Mesendoderm (in vitro differentiated cells): ENCODE results near the gene CSF3R.

Source experiments
- DNase-seq: peaks from one replicate; pipeline ENCODE4 v3.0.0; 2013
- H2AK5ac ChIP-seq: 2 replicates; pipeline ENCODE4 v1.6.1; 2013; ENCODE audit warnings: low read length, inconsistent platforms
- H2BK120ac ChIP-seq: 2 replicates; pipeline ENCODE4 v1.6.1; 2013; ENCODE audit warnings: low read depth, mild to moderate bottlenecking, low read length, moderate library complexity, mixed read lengths
- H2BK15ac ChIP-seq: replicated peaks from 2 replicates; pipeline ENCODE4 v1.6.1; 2013; ENCODE audit warnings: low read depth, mild to moderate bottlenecking, moderate library complexity
- H2BK5ac ChIP-seq: 2 replicates; pipeline ENCODE4 v1.6.1; 2013; ENCODE audit warnings: low read length, inconsistent platforms
- H3K18ac ChIP-seq: 2 replicates; pipeline ENCODE4 v1.6.1; 2013; ENCODE audit warnings: mild to moderate bottlenecking, low read length, mixed read lengths
- H3K23ac ChIP-seq: one replicate; pipeline ENCODE4 v1.6.1; 2013; ENCODE audit warnings: low read length
- H3K27ac ChIP-seq: 2 replicates; pipeline ENCODE4 v1.5.1; 2013; ENCODE audit warnings: low read depth, mild to moderate bottlenecking, inconsistent platforms, low read length, moderate library complexity
- H3K27me3 ChIP-seq: 2 replicates; pipeline ENCODE4 v1.6.1; 2013; ENCODE audit warnings: low read length, control low read depth, mild to moderate bottlenecking, inconsistent platforms; ENCODE audit not compliant: insufficient read depth, poor library complexity
- H3K36me3 ChIP-seq: 2 replicates; pipeline ENCODE4 v1.6.1; 2013; ENCODE audit warnings: low read length, inconsistent platforms; ENCODE audit not compliant: control insufficient read depth, insufficient read depth
- H3K4ac ChIP-seq: one replicate; pipeline ENCODE4 v1.6.1; 2013; ENCODE audit warnings: low read depth, mild to moderate bottlenecking, low read length, moderate library complexity
- H3K4me1 ChIP-seq: 2 replicates; pipeline ENCODE4 v1.6.1; 2013; ENCODE audit warnings: low read depth, low read length, inconsistent platforms; ENCODE audit not compliant: control insufficient read depth
- H3K4me2 ChIP-seq: 2 replicates; pipeline ENCODE4 v1.6.1; 2013; ENCODE audit warnings: low read length
- H3K4me3 ChIP-seq: 2 replicates; pipeline ENCODE4 v1.5.1; 2013; ENCODE audit warnings: mild to moderate bottlenecking, low read length
- H3K56ac ChIP-seq: one replicate; pipeline ENCODE4 v1.6.1; 2013; ENCODE audit warnings: low read length
- H3K79me1 ChIP-seq: 2 replicates; pipeline ENCODE4 v1.6.1; 2013; ENCODE audit warnings: low read length, inconsistent platforms
- H3K79me2 ChIP-seq: 2 replicates; pipeline ENCODE4 v1.6.1; 2013; ENCODE audit warnings: mild to moderate bottlenecking, low read length; ENCODE audit not compliant: control insufficient read depth, insufficient read depth
- H3K9ac ChIP-seq: 2 replicates; pipeline ENCODE4 v1.6.1; 2013; ENCODE audit warnings: low read length, inconsistent platforms
- H4K5ac ChIP-seq: one replicate; pipeline ENCODE4 v1.6.1; 2013; ENCODE audit warnings: low read length
- H4K8ac ChIP-seq: one replicate; pipeline ENCODE4 v1.6.1; 2013; ENCODE audit warnings: low read depth, mild to moderate bottlenecking, control low read depth, low read length, moderate library complexity
- WGBS: extraction: QIAGEN DNeasy Blood & Tissue Kit; methylation state at CpG from one replicate; pipeline ENCODE4 v1.1.7; 2013; ENCODE audit warnings: low lambda C conversion rate, missing lambda C conversion rate; ENCODE audit not compliant: insufficient coverage; ENCODE audit errors: extremely low coverage; 5-methylcytosine and 5-hydroxymethylcytosine counted together

The CSF3R gene

GRCh38 chr1:36466370-36467026, 16.2 kb downstream of the CSF3R start:
- DNase-seq = no peak
- Histone ChIP-seq H3K79me2 (peaks cover 3% of the 10 kb centered on the region), H3K56ac (peak overlapping the region; percentile 11), H2AK5ac (no peak overlapping the region), H3K9ac (no peak overlapping the region), H4K8ac (no peak overlapping the region), H3K4me1 (peaks cover 5% of the 10 kb centered on the region), H3K18ac (no peak overlapping the region), H3K36me3 (peaks cover under 1% of the 10 kb centered on the region), H3K79me1 (peaks cover 9% of the 10 kb centered on the region), H3K4me3 (no peak overlapping the region), H3K23ac (no peak overlapping the region), H2BK120ac (no peak overlapping the region), H2BK15ac (no peak overlapping the region), H3K27me3 (no peaks in the 10 kb centered on the region), H4K5ac (no peak overlapping the region), H2BK5ac (no peak overlapping the region), H3K27ac (no peak overlapping the region), H3K4me2 (no peak overlapping the region), H3K4ac (no peak overlapping the region)
- no CpG with 5 or more reads among the region's 12 CpGs for WGBS

- H4K5ac ChIP-seq = no peak overlapping the region
- H3K36me3 ChIP-seq = peaks cover 4% of the 10 kb centered on the region
- no peaks in the 10 kb centered on the region for H3K27me3 ChIP-seq
- no peak overlapping the region for H3K27ac ChIP-seq
- no peak overlapping the region for H2BK15ac ChIP-seq
- H3K4me3 ChIP-seq = no peak overlapping the region
- H3K56ac ChIP-seq = peak overlapping the region; percentile 11
- no peak overlapping the region for H3K4me2 ChIP-seq
- H2BK5ac ChIP-seq = no peak overlapping the region
- H3K4me1 ChIP-seq = peaks cover 5% of the 10 kb centered on the region
- WGBS = no CpG with 5 or more reads among the region's 4 CpGs
- H3K23ac ChIP-seq = no peak overlapping the region
- DNase-seq = peak; percentile 65
- no peak overlapping the region for H3K18ac ChIP-seq
- no peak overlapping the region for H2BK120ac ChIP-seq
- H3K9ac ChIP-seq = no peak overlapping the region
- peaks cover 3% of the 10 kb centered on the region for H3K79me2 ChIP-seq
- H3K4ac ChIP-seq = no peak overlapping the region
- no peak overlapping the region for H2AK5ac ChIP-seq
- H4K8ac ChIP-seq = no peak overlapping the region
- peaks cover 11% of the 10 kb centered on the region for H3K79me1 ChIP-seq
Measured at GRCh38 chr1:36465731-36466369, 16.9 kb downstream of the CSF3R start.

GRCh38 chr1:36464605-36465393, 17.9 kb downstream of the CSF3R start:
- H3K4me3 ChIP-seq = peak overlapping the region; percentile 50
- no peaks in the 10 kb centered on the region for H3K27me3 ChIP-seq
- H3K4me1 ChIP-seq = peaks cover 5% of the 10 kb centered on the region
- WGBS = no CpG with 5 or more reads among the region's 13 CpGs
- no peak overlapping the region for H2BK15ac ChIP-seq
- H3K79me1 ChIP-seq = peaks cover 11% of the 10 kb centered on the region
- H2AK5ac ChIP-seq = no peak overlapping the region
- H3K23ac ChIP-seq = no peak overlapping the region
- no peak overlapping the region for H4K5ac ChIP-seq
- H3K56ac ChIP-seq = peak overlapping the region; percentile 87
- H3K9ac ChIP-seq = peak overlapping the region; percentile 98
- H3K18ac ChIP-seq = peak overlapping the region; percentile 85
- peak overlapping the region; percentile 81 for H3K27ac ChIP-seq
- peaks cover 3% of the 10 kb centered on the region for H3K79me2 ChIP-seq
- H4K8ac ChIP-seq = peak overlapping the region; percentile 17
- DNase-seq = peak; percentile 84
- H3K4me2 ChIP-seq = peak overlapping the region; percentile 28
- peak overlapping the region; percentile 1 for H2BK5ac ChIP-seq
- H3K36me3 ChIP-seq = peaks cover 11% of the 10 kb centered on the region
- H3K4ac ChIP-seq = no peak overlapping the region
- H2BK120ac ChIP-seq = no peak overlapping the region

GRCh38 chr1:36463803-36464604, 18.7 kb downstream of the CSF3R start, which contains the start of gene MRPS15:
TSS of gene MRPS15 (minus strand) at chr1:36464384. CDS start at chr1:36464275, 109 bp downstream.
- H3K4me2 ChIP-seq = peak within 1 kb of the TSS; percentile 92
- DNase-seq = peak; percentile 97
- H3K18ac ChIP-seq = peak within 1 kb of the TSS; percentile 85
- peak within 1 kb of the TSS; percentile 100 for H3K56ac ChIP-seq
- no peak within 1 kb of the TSS for H2BK15ac ChIP-seq
- H3K4ac ChIP-seq = peak within 1 kb of the TSS; percentile 74
- H3K4me3 ChIP-seq = peak within 1 kb of the TSS; percentile 100
- H3K27me3 ChIP-seq = no peaks in the 10 kb centered on the region
- peak within 1 kb of the TSS; percentile 98 for H3K9ac ChIP-seq
- H3K27ac ChIP-seq = peak within 1 kb of the TSS; percentile 81
- peaks cover 15% of the 10 kb centered on the region for H3K36me3 ChIP-seq
- no peak within 1 kb of the TSS for H4K5ac ChIP-seq
- peaks cover 5% of the 10 kb centered on the region for H3K4me1 ChIP-seq
- peaks cover 3% of the 10 kb centered on the region for H3K79me2 ChIP-seq
- no peak within 1 kb of the TSS for H2BK120ac ChIP-seq
- H2AK5ac ChIP-seq = peak within 1 kb of the TSS; percentile 95
- peak within 1 kb of the TSS; percentile 78 for H2BK5ac ChIP-seq
- peak within 1 kb of the TSS; percentile 17 for H4K8ac ChIP-seq
- no CpG with 5 or more reads among the region's 65 CpGs for WGBS
- H3K23ac ChIP-seq = no peak within 1 kb of the TSS
- H3K79me1 ChIP-seq = peaks cover 11% of the 10 kb centered on the region

GRCh38 chr1:36463463-36463802, 19.3 kb downstream of the CSF3R start:
- Histone ChIP-seq H3K23ac (no peak overlapping the region), H3K27me3 (no peaks in the 10 kb centered on the region), H2AK5ac (no peak overlapping the region), H3K4me3 (peak overlapping the region; percentile 100), H3K4me2 (peak overlapping the region; percentile 92), H4K5ac (no peak overlapping the region), H3K4me1 (peaks cover 5% of the 10 kb centered on the region), H3K9ac (peak overlapping the region; percentile 98), H3K79me2 (peaks cover 3% of the 10 kb centered on the region), H2BK5ac (peak overlapping the region; percentile 78), H3K79me1 (peaks cover 11% of the 10 kb centered on the region), H3K4ac (no peak overlapping the region), H3K36me3 (peaks cover 15% of the 10 kb centered on the region), H2BK120ac (no peak overlapping the region), H2BK15ac (no peak overlapping the region), H3K18ac (peak overlapping the region; percentile 16), H4K8ac (no peak overlapping the region), H3K27ac (peak overlapping the region; percentile 61), H3K56ac (peak overlapping the region; percentile 100)
- WGBS = no CpG with 5 or more reads among the region's 6 CpGs
- DNase-seq = peak; percentile 50
